Lower leg skin (tissue), 3 donors: ENCODE results near the gene PCDHB12.
"Not testable (repeated sequence)": the region's sequence is repeated elsewhere in the genome, so short reads cannot be mapped to it uniquely, and the experiment has no call there.

ENCODE experiments used
- POLR2A ChIP-seq, 2 donors: fragments of 450-650 bp; IDR thresholded peaks; one replicate each; pipeline ENCODE4 v1.6.1; 2016 to 2017; ENCODE audit warnings: antibody characterized with exemption in 2 of 2, mild to moderate bottlenecking in 1 of 2, moderate library complexity in 1 of 2
- TF ChIP-seq, protein P1 (sequence below), 3 donors: fragments of 450-650 bp; IDR thresholded peaks; one replicate each; pipeline ENCODE4 v1.5.1; 2016; ENCODE audit warnings: antibody characterized with exemption in 3 of 3, mild to moderate bottlenecking in 3 of 3, moderate library complexity in 2 of 3

DNA sequence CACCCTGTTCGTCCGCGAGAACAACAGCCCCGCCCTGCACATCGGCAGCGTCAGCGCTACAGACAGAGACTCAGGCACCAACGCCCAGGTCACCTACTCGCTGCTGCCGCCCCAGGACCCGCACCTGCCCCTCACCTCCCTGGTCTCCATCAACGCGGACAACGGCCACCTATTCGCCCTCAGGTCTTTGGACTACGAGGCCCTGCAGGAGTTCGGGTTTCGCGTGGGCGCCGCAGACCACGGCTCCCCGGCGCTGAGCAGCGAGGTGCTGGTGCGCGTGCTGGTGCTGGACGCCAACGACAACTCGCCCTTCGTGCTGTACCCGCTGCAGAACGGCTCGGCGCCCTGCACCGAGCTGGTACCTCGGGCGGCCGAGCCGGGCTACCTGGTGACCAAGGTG, 27.4 kb downstream of the PCDHB12 start:
- TF ChIP-seq POLR2A (IDR thresholded peaks at IDR 0.05), result not testable (repeated sequence)
- TF ChIP-seq, protein P1, sequence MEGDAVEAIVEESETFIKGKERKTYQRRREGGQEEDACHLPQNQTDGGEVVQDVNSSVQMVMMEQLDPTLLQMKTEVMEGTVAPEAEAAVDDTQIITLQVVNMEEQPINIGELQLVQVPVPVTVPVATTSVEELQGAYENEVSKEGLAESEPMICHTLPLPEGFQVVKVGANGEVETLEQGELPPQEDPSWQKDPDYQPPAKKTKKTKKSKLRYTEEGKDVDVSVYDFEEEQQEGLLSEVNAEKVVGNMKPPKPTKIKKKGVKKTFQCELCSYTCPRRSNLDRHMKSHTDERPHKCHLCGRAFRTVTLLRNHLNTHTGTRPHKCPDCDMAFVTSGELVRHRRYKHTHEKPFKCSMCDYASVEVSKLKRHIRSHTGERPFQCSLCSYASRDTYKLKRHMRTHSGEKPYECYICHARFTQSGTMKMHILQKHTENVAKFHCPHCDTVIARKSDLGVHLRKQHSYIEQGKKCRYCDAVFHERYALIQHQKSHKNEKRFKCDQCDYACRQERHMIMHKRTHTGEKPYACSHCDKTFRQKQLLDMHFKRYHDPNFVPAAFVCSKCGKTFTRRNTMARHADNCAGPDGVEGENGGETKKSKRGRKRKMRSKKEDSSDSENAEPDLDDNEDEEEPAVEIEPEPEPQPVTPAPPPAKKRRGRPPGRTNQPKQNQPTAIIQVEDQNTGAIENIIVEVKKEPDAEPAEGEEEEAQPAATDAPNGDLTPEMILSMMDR (IDR thresholded peaks at IDR 0.05), result not testable (repeated sequence)
